ENCODE data around the gene NDNF.

NDNF gene

GRCh38 chr4:121072224-121073003, at the start of gene NDNF:
TSS of gene NDNF (minus strand) at chr4:121072535. CDS start at chr4:121045837, 26,698 bp downstream.
- DNase-seq (ENCODE audit: low read depth in 2 of 2): no peak

GRCh38 chr4:121119715-121120114, 47.4 kb upstream of the NDNF start:
- no peak for DNase-seq (ENCODE audit: low read depth in 2 of 2)

- DNase-seq (ENCODE audit: low read depth in 2 of 2): no peak
Observed at GRCh38 chr4:121118344-121118743, 46.0 kb upstream of the NDNF start.

GRCh38 chr4:121114756-121115155, 42.4 kb upstream of the NDNF start:
- no peak for DNase-seq (ENCODE audit: low read depth in 2 of 2)

GRCh38 chr4:121112530-121112929, 40.2 kb upstream of the NDNF start:
- no peak for DNase-seq (ENCODE audit: low read depth in 2 of 2)

GRCh38 chr4:121108557-121108956, 36.2 kb upstream of the NDNF start:
- no peak for DNase-seq (ENCODE audit: low read depth in 2 of 2)

- DNase-seq (ENCODE audit: low read depth in 2 of 2): no peak
Observed at GRCh38 chr4:121107507-121107906, 35.2 kb upstream of the NDNF start.

- DNase-seq (ENCODE audit: low read depth in 2 of 2): no peak
Observed at GRCh38 chr4:121100093-121100775, 27.9 kb upstream of the NDNF start.

GRCh38 chr4:121098266-121098665, 25.9 kb upstream of the NDNF start:
- no peak for DNase-seq (ENCODE audit: low read depth in 2 of 2)

GRCh38 chr4:121096629-121097028, 24.3 kb upstream of the NDNF start:
- no peak for DNase-seq (ENCODE audit: low read depth in 2 of 2)

- no peak for DNase-seq (ENCODE audit: low read depth in 2 of 2)
Observed at GRCh38 chr4:121096191-121096590, 23.9 kb upstream of the NDNF start.

GRCh38 chr4:121094297-121094966, 22.1 kb upstream of the NDNF start:
- DNase-seq (ENCODE audit: low read depth in 2 of 2): no peak

- no peak for DNase-seq (ENCODE audit: low read depth in 2 of 2)
Observed at GRCh38 chr4:121093261-121093660, 20.9 kb upstream of the NDNF start.

- DNase-seq (ENCODE audit: low read depth in 2 of 2): no peak
Observed at GRCh38 chr4:121091941-121092340, 19.6 kb upstream of the NDNF start.

- no peak for DNase-seq (ENCODE audit: low read depth in 2 of 2)
Observed at GRCh38 chr4:121088867-121089266, 16.5 kb upstream of the NDNF start.

- no peak for DNase-seq (ENCODE audit: low read depth in 2 of 2)
Observed at GRCh38 chr4:121079376-121079775, 7.0 kb upstream of the NDNF start.

- no peak for DNase-seq (ENCODE audit: low read depth in 2 of 2)
Observed at GRCh38 chr4:121077496-121077895, 5.2 kb upstream of the NDNF start.

GRCh38 chr4:121076416-121076815, 4.1 kb upstream of the NDNF start:
- DNase-seq (ENCODE audit: low read depth in 2 of 2): no peak

- no peak for DNase-seq (ENCODE audit: low read depth in 2 of 2)
Observed at GRCh38 chr4:121073672-121074381, 1.5 kb upstream of the NDNF start.

GRCh38 chr4:121073004-121073435, 685 bp upstream of the NDNF start:
- DNase-seq (ENCODE audit: low read depth in 2 of 2): no peak

- DNase-seq (ENCODE audit: low read depth in 2 of 2): no peak
Observed at GRCh38 chr4:121071640-121072223, 603 bp downstream of the NDNF start.

Data from stimulated activated CD8-positive, alpha-beta memory T cell treated with anti-CD3 and anti-CD28 coated beads, Interleukin-15, amount 100 ng/mL, for 4 hours (primary cell).